Spleen (tissue), 11 donors: ENCODE data around the gene AKR1B1. TPM values are rescaled to one million over a fixed set of nuclear protein-coding genes. Genes with fewer than 3 reads are reported as not detected.

Experiments used
- DNase-seq: peaks from one replicate; pipeline ENCODE4 v3.0.0-alpha.2; 2020
- H3K27ac ChIP-seq, 8 donors: fragments of 200-600 bp; sonication (generic) in 7 of 8; 1 replicate in 4 of 8; 2 replicates in 4 of 8; pipeline versions ENCODE4 v1.5.0 to v1.8.0; 2016 to 2021; ENCODE audit warnings: inconsistent platforms in 4 of 8, mild to moderate bottlenecking in 4 of 8, moderate library complexity in 1 of 8
- H3K27me3 ChIP-seq, 7 donors: fragments of 200-600 bp; sonication (generic) in 6 of 7; replicated peaks in 1 of 7; 1 replicate in 4 of 7; 2 replicates in 3 of 7; pipeline versions ENCODE4 v1.5.0 to v1.8.0; 2016 to 2021; ENCODE audit warnings: inconsistent platforms in 3 of 7, mild to moderate bottlenecking in 1 of 7
- H3K36me3 ChIP-seq, 6 donors: fragments of 200-600 bp; sonication (generic) in 5 of 6; 1 replicate in 4 of 6; 2 replicates in 2 of 6; pipeline versions ENCODE4 v1.5.0 to v1.8.0; 2016 to 2021; ENCODE audit warnings: inconsistent platforms in 2 of 6
- H3K4me1 ChIP-seq, 6 donors: fragments of 200-600 bp; sonication (generic) in 5 of 6; 1 replicate in 3 of 6; 2 replicates in 3 of 6; pipeline versions ENCODE4 v1.5.0 to v1.8.0; 2016 to 2021; ENCODE audit warnings: inconsistent platforms in 3 of 6
- H3K4me3 ChIP-seq, 8 donors: fragments of 200-600 bp; sonication (generic) in 7 of 8; 1 replicate in 4 of 8; 2 replicates in 4 of 8; pipeline versions ENCODE4 v1.5.0 to v1.8.0; 2016 to 2021; ENCODE audit warnings: inconsistent platforms in 4 of 8, mild to moderate bottlenecking in 4 of 8, moderate library complexity in 2 of 8
- H3K9me3 ChIP-seq, 8 donors: fragments of 200-600 bp; sonication (generic) in 7 of 8; 1 replicate in 4 of 8; 2 replicates in 4 of 8; pipeline versions ENCODE4 v1.5.0 to v1.8.0; 2016 to 2021; ENCODE audit warnings: inconsistent platforms in 4 of 8
- CTCF ChIP-seq, 11 experiments: fragments of 200-600 bp in 7 of 11; fragments of 450-650 bp in 4 of 11; sonication (generic) in 4 of 11; IDR thresholded peaks in 8 of 11; conservative IDR thresholded peaks in 3 of 11; 1 replicate in 7 of 11; 2 replicates in 4 of 11; pipeline versions ENCODE4 v1.4.0 to v1.8.0; 2016 to 2021; ENCODE audit warnings: antibody characterized with exemption in 11 of 11, inconsistent platforms in 4 of 11, mild to moderate bottlenecking in 1 of 11
- POLR2A ChIP-seq, 3 donors: fragments of 450-650 bp; IDR thresholded peaks; one replicate each; pipeline ENCODE4 v1.5.1; 2017; ENCODE audit warnings: antibody characterized with exemption in 3 of 3, mild to moderate bottlenecking in 1 of 3
- POLR2AphosphoS5 ChIP-seq, 3 donors: sonication (generic); formaldehyde crosslinking; IDR thresholded peaks; one replicate each; pipeline ENCODE4 v1.5.1; 2017; ENCODE audit warnings: antibody characterized with exemption in 3 of 3
- WGBS, 5 donors: extraction: QIAGEN DNeasy Blood & Tissue Kit in 3 of 5; methylation state at CpG; one replicate each; pipeline versions ENCODE4 v1.1.5 to v1.1.7; 2013 to 2018; 5-methylcytosine and 5-hydroxymethylcytosine counted together
- intact Hi-C: fragments of 100-400 bp; cut with DNase I; formaldehyde crosslinking; loops from one replicate; pipeline ENCODE4 v1.15.0; 2023; ENCODE audit warnings: low total_unique reads
- polyA plus RNA-seq, 3 donors: library from polyadenylated mRNA; stranded (reverse); fragments of 200-250 nt; gene quantifications; one replicate each; pipeline ENCODE4 v1.2.1, GENCODE V29; 2013
- total RNA-seq, 7 donors: library from RNA; depleted of rRNA in 3 of 7; stranded (reverse); fragments of >200 nt in 3 of 7; fragmentation: NEBNext Ultra II Directional in 4 of 7; extraction: Animal tissue kit (Norgen Biotek cat#: 25700) in 4 of 7; gene quantifications; one replicate each; pipeline versions ENCODE4 v1.1.0 to v1.2.1, GENCODE V29; 2016 to 2021
- donor health status: healthy with polysubstance abuse.
- donor health status: DM: no; HTN: no; CAD: no; lungs with moderate emphysema.
- donor health status: DM: no; HTN: no; CAD: no.
- donor health status: Bipolar disorder and iron deficiency.
- donor health status: healthy.
- donor health status: DM: no; HTN: no; CAD: no.
- donor health status: DM: yes; HTN: yes; CAD: no.

Gene AKR1B1
- total and polyA plus RNA-seq, 10 donors = 53.7 to 112 (median 68.3) TPM

GRCh38 chr7:134462337-134462925 is 3.5 kb upstream of the AKR1B1 start:
- H3K36me3 ChIP-seq = no peaks in the 10 kb centered on the region
- no peak overlapping the region for H3K4me3 ChIP-seq
- intact Hi-C loops = no loop called here
- H3K27me3 ChIP-seq = peaks cover 0 to 11% (median 0%) of the 10 kb centered on the region in 7 donors
- DNase-seq = no peak
- WGBS, 5 donors = 80 to 90% (median 86%) methylated on average over 5 of the region's 5 CpGs
- no peak overlapping the region for H3K27ac ChIP-seq
- TF ChIP-seq POLR2A (IDR thresholded peaks at IDR 0.05) (no peak), CTCF (IDR thresholded peaks at IDR 0.05 in 8 of 11, conservative IDR thresholded peaks at IDR 0.05 in 3 of 11) (no peak), POLR2AphosphoS5 (IDR thresholded peaks at IDR 0.05) (no peak)
- peaks cover 0 to 32% (median 24%) of the 10 kb centered on the region in 8 donors for H3K9me3 ChIP-seq
- H3K4me1 ChIP-seq = peaks cover 0 to 23% (median 16%) of the 10 kb centered on the region in 6 donors

GRCh38 chr7:134461916-134462315 is 3.0 kb upstream of the AKR1B1 start:
- TF ChIP-seq POLR2A (IDR thresholded peaks at IDR 0.05) (no peak), POLR2AphosphoS5 (IDR thresholded peaks at IDR 0.05) (no peak), CTCF (IDR thresholded peaks at IDR 0.05 in 8 of 11, conservative IDR thresholded peaks at IDR 0.05 in 3 of 11) (no peak)
- Histone ChIP-seq H3K36me3 (no peaks in the 10 kb centered on the region), H3K27ac (no peak overlapping the region), H3K4me3 (no peak overlapping the region), H3K4me1 (peaks cover 0 to 27% (median 20%) of the 10 kb centered on the region in 6 donors), H3K27me3 (peaks cover 0 to 11% (median 0%) of the 10 kb centered on the region in 7 donors), H3K9me3 (peaks cover 0 to 32% (median 24%) of the 10 kb centered on the region in 8 donors)
- DNase-seq = no peak
- intact Hi-C loops = no loop called here
- 71 to 96% (median 90%) methylated on average over 1 of the region's 1 CpG for WGBS, 5 donors

GRCh38 chr7:134459981-134460380 is 1.1 kb upstream of the AKR1B1 start:
- no peak for TF ChIP-seq POLR2A (IDR thresholded peaks at IDR 0.05)
- no peak for TF ChIP-seq POLR2AphosphoS5 (IDR thresholded peaks at IDR 0.05)
- TF ChIP-seq CTCF (IDR thresholded peaks at IDR 0.05 in 8 of 11, conservative IDR thresholded peaks at IDR 0.05 in 3 of 11) = no peak
- Histone ChIP-seq H3K4me3 (no peak overlapping the region), H3K36me3 (peaks cover 0 to 8% (median 0%) of the 10 kb centered on the region in 6 donors), H3K4me1 (peaks cover 3 to 42% (median 24%) of the 10 kb centered on the region in 6 donors), H3K9me3 (peaks cover 0 to 16% (median 15%) of the 10 kb centered on the region in 8 donors), H3K27me3 (peaks cover 0 to 11% (median 0%) of the 10 kb centered on the region in 7 donors), H3K27ac (no peak overlapping the region)
- no peak for DNase-seq
- WGBS, 5 donors = 86 to 93% (median 87%) methylated on average over 2 of the region's 2 CpGs
- intact Hi-C loops = no loop called here

GRCh38 chr7:134458341-134458805 is 527 bp downstream of the AKR1B1 start:
- peak; percentile 93 for DNase-seq
- WGBS, 5 donors = 0 to 1% (median 1%) methylated on average over 27 to 37 of the region's 37 CpGs
- TF ChIP-seq POLR2AphosphoS5 (IDR thresholded peaks at IDR 0.05) = no peak
- peak in 6 of 11 experiments; percentile 3 to 41 (median 28) for TF ChIP-seq CTCF (IDR thresholded peaks at IDR 0.05 in 8 of 11, conservative IDR thresholded peaks at IDR 0.05 in 3 of 11)
- no peak for TF ChIP-seq POLR2A (IDR thresholded peaks at IDR 0.05)

More at GRCh38 chr7:134458341-134458805, 527 bp downstream of the AKR1B1 start:
- Histone ChIP-seq H3K9me3 (peaks cover 0 to under 1% (median 0%) of the 10 kb centered on the region in 8 donors), H3K27ac (peak overlapping the region; percentile 83 to 95 (median 89)), H3K4me1 (peaks cover 14 to 58% (median 40%) of the 10 kb centered on the region in 6 donors), H3K4me3 (peak overlapping the region; percentile 74 to 96 (median 84)), H3K36me3 (peaks cover 0 to 8% (median 0%) of the 10 kb centered on the region in 6 donors), H3K27me3 (peaks cover 0 to 11% (median 0%) of the 10 kb centered on the region in 7 donors)
- intact Hi-C loops = no loop called here
